Endothelial cell of umbilical vein (primary cell): Measurements from ENCODE around the gene OR1J4.

ENCODE experiments used
- EZH2 ChIP-seq: IDR thresholded peaks from 2 replicates; pipeline ENCODE4 v1.6.1; 2012; ENCODE audit warnings: borderline replicate concordance, low read depth, mild to moderate bottlenecking, moderate library complexity, low read length, inconsistent platforms; ENCODE audit not compliant: severe bottlenecking
- FOS ChIP-seq: IDR thresholded peaks from 2 replicates; pipeline ENCODE4 v1.6.1; 2011; ENCODE audit warnings: mild to moderate bottlenecking, low read length, moderate library complexity, borderline replicate concordance; ENCODE audit not compliant: insufficient read depth
- GATA2 ChIP-seq: IDR thresholded peaks from 2 replicates; pipeline ENCODE4 v1.7.0; 2011; ENCODE audit warnings: low read depth, mild to moderate bottlenecking, moderate library complexity, mixed read lengths, low read length; ENCODE audit not compliant: insufficient read length, insufficient read depth
- JUN ChIP-seq: IDR thresholded peaks from 2 replicates; pipeline ENCODE4 v1.6.1; 2011; ENCODE audit warnings: borderline replicate concordance, low read depth; ENCODE audit not compliant: insufficient read length, insufficient read depth
- MYC ChIP-seq: IDR thresholded peaks from one replicate; pipeline ENCODE4 v1.6.1; 2011; ENCODE audit warnings: mild to moderate bottlenecking, low read depth, low read length
- POLR2A ChIP-seq: IDR thresholded peaks from 2 replicates; pipeline ENCODE4 v1.6.1; 2012; ENCODE audit warnings: low read depth, mild to moderate bottlenecking, control low read depth, low read length
- POLR2AphosphoS5 ChIP-seq: IDR thresholded peaks from 2 replicates; pipeline ENCODE4 v1.6.1; 2012; ENCODE audit warnings: low read depth, mild to moderate bottlenecking, control low read depth, low read length, moderate library complexity; ENCODE audit not compliant: insufficient read depth
- TF ChIP-seq, protein P1 (sequence below), 2 donors: IDR thresholded peaks; 1 replicate in 1 of 2; 2 replicates in 1 of 2; pipeline ENCODE4 v1.5.1; 2011; ENCODE audit warnings: low read length in 2 of 2, mild to moderate bottlenecking in 2 of 2, moderate library complexity in 2 of 2, control low read depth in 1 of 2, inconsistent platforms in 1 of 2, low read depth in 1 of 2; ENCODE audit not compliant: insufficient read depth in 1 of 2; ENCODE audit errors: extremely low read depth in 1 of 2
- TF ChIP-seq, protein P2 (sequence below): IDR thresholded peaks from 2 replicates; pipeline ENCODE4 v1.6.1; 2011; ENCODE audit not compliant: insufficient read depth, insufficient read length

DNA sequence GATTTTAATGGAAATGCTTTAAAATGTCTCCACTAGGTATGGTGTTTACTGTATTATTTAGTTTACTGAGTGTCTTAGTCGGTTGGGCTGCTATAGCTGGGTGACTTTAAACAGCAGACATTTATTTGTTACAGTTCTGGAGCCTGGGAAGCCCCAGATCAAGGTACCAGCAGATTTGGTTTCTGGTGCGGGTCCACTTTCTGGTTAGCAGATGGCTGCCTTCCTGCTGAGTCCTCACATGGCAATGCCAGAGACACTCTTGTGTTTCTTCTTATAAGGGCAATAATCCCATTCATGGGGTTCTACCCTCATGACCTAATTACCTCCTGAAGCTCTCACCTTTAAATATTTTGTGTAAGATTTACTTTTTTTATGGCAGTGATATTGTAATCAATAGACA is 715 bp upstream of the OR1J4 start:
- TF ChIP-seq JUN (no peak), GATA2 (no peak), POLR2A (no peak), EZH2 (no peak), POLR2AphosphoS5 (no peak), FOS (no peak), MYC (no peak)
- TF ChIP-seq, protein P1, sequence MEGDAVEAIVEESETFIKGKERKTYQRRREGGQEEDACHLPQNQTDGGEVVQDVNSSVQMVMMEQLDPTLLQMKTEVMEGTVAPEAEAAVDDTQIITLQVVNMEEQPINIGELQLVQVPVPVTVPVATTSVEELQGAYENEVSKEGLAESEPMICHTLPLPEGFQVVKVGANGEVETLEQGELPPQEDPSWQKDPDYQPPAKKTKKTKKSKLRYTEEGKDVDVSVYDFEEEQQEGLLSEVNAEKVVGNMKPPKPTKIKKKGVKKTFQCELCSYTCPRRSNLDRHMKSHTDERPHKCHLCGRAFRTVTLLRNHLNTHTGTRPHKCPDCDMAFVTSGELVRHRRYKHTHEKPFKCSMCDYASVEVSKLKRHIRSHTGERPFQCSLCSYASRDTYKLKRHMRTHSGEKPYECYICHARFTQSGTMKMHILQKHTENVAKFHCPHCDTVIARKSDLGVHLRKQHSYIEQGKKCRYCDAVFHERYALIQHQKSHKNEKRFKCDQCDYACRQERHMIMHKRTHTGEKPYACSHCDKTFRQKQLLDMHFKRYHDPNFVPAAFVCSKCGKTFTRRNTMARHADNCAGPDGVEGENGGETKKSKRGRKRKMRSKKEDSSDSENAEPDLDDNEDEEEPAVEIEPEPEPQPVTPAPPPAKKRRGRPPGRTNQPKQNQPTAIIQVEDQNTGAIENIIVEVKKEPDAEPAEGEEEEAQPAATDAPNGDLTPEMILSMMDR (IDR thresholded peaks at IDR 0.05; ENCODE audit: extremely low read depth in 1 of 2, insufficient read depth in 1 of 2, low read depth in 1 of 2, low read length in 2 of 2): no peak
- TF ChIP-seq, protein P2, sequence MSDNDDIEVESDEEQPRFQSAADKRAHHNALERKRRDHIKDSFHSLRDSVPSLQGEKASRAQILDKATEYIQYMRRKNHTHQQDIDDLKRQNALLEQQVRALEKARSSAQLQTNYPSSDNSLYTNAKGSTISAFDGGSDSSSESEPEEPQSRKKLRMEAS: no peak
